Activated T-helper 17 cell treated with anti-CD3 and anti-CD28 coated beads, Interleukin-2, amount 50 U/mL, for 72 hours (primary cell): ENCODE data around the gene MVB12B. TPM values are rescaled to one million over a fixed set of nuclear protein-coding genes. Genes with fewer than 3 reads are reported as not detected.

Source experiments
- ATAC-seq: fragments of 150-1000 bp; cut with Tn5 transposase; replicated peaks from 2 replicates; pipeline ENCODE4 v1.10.0; 2021; ENCODE audit warnings: mild to moderate bottlenecking, moderate library complexity
- H3K27ac Mint-ChIP-seq: one replicate; pipeline ENCODE4 v1.8.0; 2022; ENCODE audit warnings: mixed read lengths
- H3K27me3 Mint-ChIP-seq: one replicate; pipeline ENCODE4 v1.8.0; 2022; ENCODE audit warnings: mixed read lengths
- H3K36me3 Mint-ChIP-seq: one replicate; pipeline ENCODE4 v1.8.0; 2022; ENCODE audit warnings: low read depth, mild to moderate bottlenecking, mixed read lengths
- H3K4me1 Mint-ChIP-seq: one replicate; pipeline ENCODE4 v1.8.0; 2022; ENCODE audit warnings: mixed read lengths
- H3K4me3 Mint-ChIP-seq: one replicate; pipeline ENCODE4 v1.8.0; 2022; ENCODE audit warnings: mild to moderate bottlenecking, mixed read lengths
- H3K9me3 Mint-ChIP-seq: one replicate; pipeline ENCODE4 v1.8.0; 2022; ENCODE audit warnings: mixed read lengths
- total RNA-seq, 2 donors: library from RNA; stranded (reverse); gene quantifications; one replicate each; pipeline ENCODE4 v1.2.3, GENCODE V29; 2022

Gene MVB12B
- total RNA-seq, 2 donors from 2014 or later = 3.9 TPM

GRCh38 chr9:126500600-126501382, 174.2 kb downstream of the MVB12B start:
- Mint-ChIP-seq H3K27ac (no peak overlapping the region), H3K9me3 (no peaks in the 10 kb centered on the region), H3K27me3 (peaks cover 7% of the 10 kb centered on the region), H3K36me3 (no peaks in the 10 kb centered on the region), H3K4me1 (no peaks in the 10 kb centered on the region), H3K4me3 (no peak overlapping the region)
- peak; percentile 73 for ATAC-seq

- Mint-ChIP-seq H3K36me3 (no peaks in the 10 kb centered on the region), H3K4me1 (no peaks in the 10 kb centered on the region), H3K4me3 (no peak overlapping the region), H3K27ac (no peak overlapping the region), H3K9me3 (no peaks in the 10 kb centered on the region), H3K27me3 (peaks cover 7% of the 10 kb centered on the region)
- ATAC-seq = no peak
Observed at GRCh38 chr9:126501383-126502331, 175.0 kb downstream of the MVB12B start.

- Mint-ChIP-seq H3K27ac (no peak overlapping the region), H3K4me1 (no peaks in the 10 kb centered on the region), H3K4me3 (no peak overlapping the region), H3K36me3 (no peaks in the 10 kb centered on the region), H3K9me3 (no peaks in the 10 kb centered on the region), H3K27me3 (peaks cover 7% of the 10 kb centered on the region)
- ATAC-seq = no peak
Observed at GRCh38 chr9:126502417-126503332, 176.0 kb downstream of the MVB12B start.

GRCh38 chr9:126503333-126504085, 176.9 kb downstream of the MVB12B start:
- H3K36me3 Mint-ChIP-seq = no peaks in the 10 kb centered on the region
- peaks cover 11% of the 10 kb centered on the region for H3K27me3 Mint-ChIP-seq
- H3K27ac Mint-ChIP-seq = no peak overlapping the region
- ATAC-seq = no peak
- no peaks in the 10 kb centered on the region for H3K9me3 Mint-ChIP-seq
- H3K4me1 Mint-ChIP-seq = no peaks in the 10 kb centered on the region
- no peak overlapping the region for H3K4me3 Mint-ChIP-seq

- no peak for ATAC-seq
- H3K27ac Mint-ChIP-seq = no peak overlapping the region
- H3K4me1 Mint-ChIP-seq = no peaks in the 10 kb centered on the region
Observed at GRCh38 chr9:126504086-126504976, 177.7 kb downstream of the MVB12B start.

GRCh38 chr9:126504977-126505455, 178.4 kb downstream of the MVB12B start:
- H3K36me3 Mint-ChIP-seq = no peaks in the 10 kb centered on the region
- peaks cover 11% of the 10 kb centered on the region for H3K27me3 Mint-ChIP-seq
- no peaks in the 10 kb centered on the region for H3K9me3 Mint-ChIP-seq
- no peak overlapping the region for H3K27ac Mint-ChIP-seq
- no peak for ATAC-seq
- no peak overlapping the region for H3K4me3 Mint-ChIP-seq
- no peaks in the 10 kb centered on the region for H3K4me1 Mint-ChIP-seq

More at GRCh38 chr9:126504086-126504976, 177.7 kb downstream of the MVB12B start:
- no peak overlapping the region for H3K4me3 Mint-ChIP-seq
- no peaks in the 10 kb centered on the region for H3K9me3 Mint-ChIP-seq
- H3K36me3 Mint-ChIP-seq = no peaks in the 10 kb centered on the region
- H3K27me3 Mint-ChIP-seq = peaks cover 15% of the 10 kb centered on the region

- no peak overlapping the region for H3K27ac Mint-ChIP-seq
- H3K4me3 Mint-ChIP-seq = no peak overlapping the region
- peaks cover 8% of the 10 kb centered on the region for H3K27me3 Mint-ChIP-seq
- no peaks in the 10 kb centered on the region for H3K36me3 Mint-ChIP-seq
- no peaks in the 10 kb centered on the region for H3K4me1 Mint-ChIP-seq
- ATAC-seq = no peak
- H3K9me3 Mint-ChIP-seq = no peaks in the 10 kb centered on the region
Observed at GRCh38 chr9:126505697-126506346, 179.2 kb downstream of the MVB12B start.

GRCh38 chr9:126506361-126507317, 180.0 kb downstream of the MVB12B start:
- ATAC-seq = no peak
- no peaks in the 10 kb centered on the region for H3K36me3 Mint-ChIP-seq
- H3K9me3 Mint-ChIP-seq = no peaks in the 10 kb centered on the region
- H3K27ac Mint-ChIP-seq = no peak overlapping the region
- H3K4me1 Mint-ChIP-seq = no peaks in the 10 kb centered on the region
- no peak overlapping the region for H3K4me3 Mint-ChIP-seq
- H3K27me3 Mint-ChIP-seq = peaks cover 13% of the 10 kb centered on the region

GRCh38 chr9:126507318-126508109, 180.9 kb downstream of the MVB12B start:
- no peaks in the 10 kb centered on the region for H3K36me3 Mint-ChIP-seq
- H3K27ac Mint-ChIP-seq = no peak overlapping the region
- H3K4me3 Mint-ChIP-seq = no peak overlapping the region
- H3K27me3 Mint-ChIP-seq = peaks cover 19% of the 10 kb centered on the region
- H3K9me3 Mint-ChIP-seq = no peaks in the 10 kb centered on the region
- no peaks in the 10 kb centered on the region for H3K4me1 Mint-ChIP-seq
- no peak for ATAC-seq

GRCh38 chr9:126508171-126508591, 181.6 kb downstream of the MVB12B start:
- Mint-ChIP-seq H3K27me3 (peaks cover 23% of the 10 kb centered on the region), H3K36me3 (no peaks in the 10 kb centered on the region), H3K4me3 (no peak overlapping the region), H3K27ac (no peak overlapping the region), H3K9me3 (no peaks in the 10 kb centered on the region), H3K4me1 (no peaks in the 10 kb centered on the region)
- ATAC-seq = no peak

GRCh38 chr9:126508928-126509327, 182.3 kb downstream of the MVB12B start:
- Mint-ChIP-seq H3K27ac (no peak overlapping the region), H3K9me3 (no peaks in the 10 kb centered on the region), H3K27me3 (peaks cover 27% of the 10 kb centered on the region), H3K4me1 (no peaks in the 10 kb centered on the region), H3K36me3 (no peaks in the 10 kb centered on the region), H3K4me3 (no peak overlapping the region)
- ATAC-seq = no peak
